Measurements from ENCODE around the gene CYP4F11. TPM values are rescaled to one million over a fixed set of nuclear protein-coding genes. Genes with fewer than 3 reads are reported as not detected.
"Not testable (repeated sequence)": the region's sequence is repeated elsewhere in the genome, so short reads cannot be mapped to it uniquely, and the experiment has no call there.

The CYP4F11 gene
- total and polyA plus RNA-seq, 2 experiments from 2014 or later: not detected

GRCh38 chr19:15935167-15935702 lies 906 bp upstream of the CYP4F11 start:
- no peak for TF ChIP-seq ZNF462 (CRISPR knock-in tag; IDR thresholded peaks at IDR 0.05)
- no peak for TF ChIP-seq ZNF114 (CRISPR knock-in tag; IDR thresholded peaks at IDR 0.05)
- H3K4me1 Mint-ChIP-seq: no peaks in the 10 kb centered on the region
- H3K9me3 Mint-ChIP-seq: peaks cover 76% of the 10 kb centered on the region

GRCh38 chr19:15933761-15934331 lies 483 bp downstream of the CYP4F11 start:
- peaks cover 76% of the 10 kb centered on the region for H3K9me3 Mint-ChIP-seq
- not testable (repeated sequence) for H3K4me2 ChIP-seq; H2AFZ ChIP-seq; H3K27ac ChIP-seq (ENCODE audit: low read depth); H3K4me3 Mint-ChIP-seq; H3K4me1 ChIP-seq (ENCODE audit: insufficient read depth); ATAC-seq; H3K79me2 ChIP-seq (replicated peaks; ENCODE audit: insufficient read depth); H4K20me1 ChIP-seq (replicated peaks; ENCODE audit: insufficient read depth); H3K4me3 ChIP-seq; H3K27me3 Mint-ChIP-seq (ENCODE audit: insufficient read depth, low read depth, poor library complexity); H3K9me2 ChIP-seq (ENCODE audit: insufficient read depth); H3K4me1 Mint-ChIP-seq; H3K36me3 ChIP-seq (ENCODE audit: insufficient read depth); H3K27ac Mint-ChIP-seq; H3F3A ChIP-seq (replicated peaks; ENCODE audit: low read depth); DNase-seq (ENCODE audit: low spot score); H3K27me3 ChIP-seq (ENCODE audit: insufficient read depth)
- peaks cover 27% of the 10 kb centered on the region for H3K36me3 Mint-ChIP-seq (ENCODE audit: low read depth)

More at GRCh38 chr19:15935167-15935702, 906 bp upstream of the CYP4F11 start:
- DNase-seq (ENCODE audit: low spot score) (no peak), ATAC-seq (no peak)
- peaks cover 3% of the 10 kb centered on the region for H3K27me3 Mint-ChIP-seq (ENCODE audit: insufficient read depth, low read depth, poor library complexity)
- H3K9me2 ChIP-seq (ENCODE audit: insufficient read depth): no peaks in the 10 kb centered on the region
- H3K79me2 ChIP-seq (replicated peaks; ENCODE audit: insufficient read depth): no peaks in the 10 kb centered on the region
- H3K4me3 ChIP-seq: no peak overlapping the region
- no peaks in the 10 kb centered on the region for H3K27me3 ChIP-seq (ENCODE audit: insufficient read depth)
- no peak overlapping the region for H2AFZ ChIP-seq
- H3K4me2 ChIP-seq: no peak overlapping the region
- H3K27ac ChIP-seq (ENCODE audit: low read depth): no peak overlapping the region
- H3K4me1 ChIP-seq (ENCODE audit: insufficient read depth): no peaks in the 10 kb centered on the region
- H3F3A ChIP-seq (replicated peaks; ENCODE audit: low read depth): no peaks in the 10 kb centered on the region
- H3K36me3 ChIP-seq (ENCODE audit: insufficient read depth): no peaks in the 10 kb centered on the region; the same call in 1 of the 2 replicates
- H3K4me3 Mint-ChIP-seq: no peak overlapping the region
- H4K20me1 ChIP-seq (replicated peaks; ENCODE audit: insufficient read depth): no peaks in the 10 kb centered on the region
- H3K27ac Mint-ChIP-seq: no peak overlapping the region
- H3K36me3 Mint-ChIP-seq (ENCODE audit: low read depth): peaks cover 17% of the 10 kb centered on the region

Measured in GM23338 (cell line).